ENCODE data around the gene SSPN. TPM values are rescaled to one million over a fixed set of nuclear protein-coding genes. Genes with fewer than 3 reads are reported as not detected.

SSPN gene
- total RNA-seq, 1 experiment from 2014 or later, result 3.1 TPM

DNA sequence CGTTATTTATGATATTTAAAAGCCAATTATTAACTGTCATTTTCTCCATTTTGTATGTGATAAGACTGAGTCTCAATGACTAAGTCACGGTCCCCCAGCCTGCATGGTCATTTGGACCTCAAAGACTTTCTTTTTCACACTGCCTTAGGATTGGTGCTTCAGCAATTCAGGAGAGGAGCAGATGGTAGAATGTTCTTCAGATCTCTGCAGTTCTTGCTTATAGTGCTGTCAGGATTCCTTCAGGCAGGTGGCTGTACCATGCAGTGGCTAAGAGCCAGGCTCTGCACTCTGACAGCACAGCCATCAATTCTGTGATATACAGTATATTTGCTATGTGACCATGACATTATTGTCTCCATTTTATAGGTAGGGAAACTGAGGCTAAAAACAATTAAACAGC, 18.7 kb downstream of the SSPN start:
- no TSS peak for BruUV-seq (replicated peaks)
- intact Hi-C loops (cut with micrococcal nuclease; ENCODE audit: unreplicated experiment), result no loop called here
- no peaks in the 10 kb centered on the region for H3K4me1 Mint-ChIP-seq (ENCODE audit: low read depth, unreplicated experiment)
- ChIA-PET POLR2A (no interaction called here), CTCF (no interaction called here)
- TF ChIP-seq CTCF (IDR thresholded peaks at IDR 0.05; ENCODE audit: insufficient read depth in 1 of 2, low read depth in 1 of 2, low read length in 1 of 2, severe bottlenecking in 1 of 2, unreplicated experiment in 1 of 2), result no peak
- H3K27me3 ChIP-seq (replicated peaks; ENCODE audit: control insufficient read depth, insufficient read depth, low read length), result no peaks in the 10 kb centered on the region
- H3K27me3 Mint-ChIP-seq (ENCODE audit: insufficient read depth, unreplicated experiment), result peaks cover 17% of the 10 kb centered on the region
- H3K27ac Mint-ChIP-seq (ENCODE audit: unreplicated experiment), result no peak overlapping the region
- no peaks in the 10 kb centered on the region for H3K36me3 ChIP-seq (ENCODE audit: control insufficient read depth, insufficient read depth, low read length)
- no peaks in the 10 kb centered on the region for H3K9me3 Mint-ChIP-seq (ENCODE audit: unreplicated experiment)
- DNase-seq, result no peak
- H3K4me3 Mint-ChIP-seq (ENCODE audit: unreplicated experiment), result no peak overlapping the region
- no peak overlapping the region for H3K4me3 ChIP-seq (ENCODE audit: low read depth, low read length)
- no peaks in the 10 kb centered on the region for H3K36me3 Mint-ChIP-seq (ENCODE audit: insufficient read depth, unreplicated experiment)
- H3K9me3 ChIP-seq, result no peaks in the 10 kb centered on the region
- no peaks in the 10 kb centered on the region for H3K4me1 ChIP-seq

DNA sequence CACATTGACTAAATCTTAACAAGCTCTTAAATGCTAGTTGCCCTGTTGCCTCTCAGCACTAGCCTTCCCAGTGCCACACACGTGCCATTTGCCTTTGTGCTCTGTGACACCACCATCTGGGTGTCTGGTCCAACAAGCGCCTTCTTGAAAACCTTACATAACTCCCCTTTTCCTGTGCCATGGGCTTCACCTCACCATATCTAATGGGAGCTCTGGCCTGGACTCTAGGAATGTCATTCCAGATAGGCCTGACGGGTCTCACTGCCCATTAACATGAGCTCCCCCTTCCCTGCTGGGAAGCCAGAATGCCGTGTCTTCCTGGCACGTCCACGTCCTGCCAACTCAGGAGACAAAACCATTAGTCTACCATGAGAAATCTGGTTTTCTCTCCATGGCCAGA, 24.4 kb downstream of the SSPN start:
- intact Hi-C loops (cut with micrococcal nuclease; ENCODE audit: unreplicated experiment), result no loop called here
- ChIA-PET CTCF (interaction anchor here (0.7 kb wide), 1 partner anchor 665 kb away, joined by 4 read pairs; no protein-coding TSS in a partner anchor), POLR2A (no interaction called here)
- peaks cover 2% of the 10 kb centered on the region for H3K27me3 Mint-ChIP-seq (ENCODE audit: insufficient read depth, unreplicated experiment)
- Histone ChIP-seq H3K9me3 (no peaks in the 10 kb centered on the region), H3K4me1 (no peaks in the 10 kb centered on the region), H3K27me3 (replicated peaks; ENCODE audit: control insufficient read depth, insufficient read depth, low read length) (no peaks in the 10 kb centered on the region), H3K4me3 (ENCODE audit: low read depth, low read length) (no peak overlapping the region), H3K36me3 (ENCODE audit: control insufficient read depth, insufficient read depth, low read length) (no peaks in the 10 kb centered on the region)
- no peaks in the 10 kb centered on the region for H3K36me3 Mint-ChIP-seq (ENCODE audit: insufficient read depth, unreplicated experiment)
- TF ChIP-seq CTCF (IDR thresholded peaks at IDR 0.05; ENCODE audit: insufficient read depth in 1 of 2, low read depth in 1 of 2, low read length in 1 of 2, severe bottlenecking in 1 of 2, unreplicated experiment in 1 of 2), result no peak
- no peaks in the 10 kb centered on the region for H3K4me1 Mint-ChIP-seq (ENCODE audit: low read depth, unreplicated experiment)
- no TSS peak for BruUV-seq (replicated peaks)
- H3K27ac Mint-ChIP-seq (ENCODE audit: unreplicated experiment), result no peak overlapping the region
- H3K9me3 Mint-ChIP-seq (ENCODE audit: unreplicated experiment), result no peaks in the 10 kb centered on the region
- no peak for DNase-seq
- H3K4me3 Mint-ChIP-seq (ENCODE audit: unreplicated experiment), result no peak overlapping the region

DNA sequence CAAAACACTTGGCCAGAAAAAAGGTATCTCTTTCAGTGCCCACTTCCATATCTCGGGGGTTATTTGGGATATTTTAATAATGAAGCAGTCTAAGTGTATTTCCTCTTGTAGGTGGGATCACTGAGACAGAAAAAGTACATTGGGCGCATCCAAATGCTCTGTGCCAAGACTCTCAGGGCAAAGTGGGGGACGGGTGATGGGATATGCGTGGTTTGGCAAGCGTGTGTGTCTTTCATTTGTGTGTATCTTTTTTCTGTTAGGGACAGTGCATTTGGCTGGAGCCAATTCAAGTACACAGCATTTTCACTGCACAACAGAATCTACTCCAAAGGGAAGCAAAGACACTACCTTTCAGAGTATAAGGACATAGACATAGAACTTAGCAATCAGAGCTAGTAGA, 29.3 kb downstream of the SSPN start:
- no peaks in the 10 kb centered on the region for H3K36me3 ChIP-seq (ENCODE audit: control insufficient read depth, insufficient read depth, low read length)
- Mint-ChIP-seq H3K4me1 (ENCODE audit: low read depth, unreplicated experiment) (no peaks in the 10 kb centered on the region), H3K27ac (ENCODE audit: unreplicated experiment) (no peak overlapping the region), H3K4me3 (ENCODE audit: unreplicated experiment) (no peak overlapping the region), H3K27me3 (ENCODE audit: insufficient read depth, unreplicated experiment) (peaks cover 12% of the 10 kb centered on the region), H3K9me3 (ENCODE audit: unreplicated experiment) (no peaks in the 10 kb centered on the region), H3K36me3 (ENCODE audit: insufficient read depth, unreplicated experiment) (no peaks in the 10 kb centered on the region)
- ChIA-PET CTCF (no interaction called here), POLR2A (no interaction called here)
- H3K4me1 ChIP-seq, result no peaks in the 10 kb centered on the region
- TF ChIP-seq CTCF (IDR thresholded peaks at IDR 0.05; ENCODE audit: insufficient read depth in 1 of 2, low read depth in 1 of 2, low read length in 1 of 2, severe bottlenecking in 1 of 2, unreplicated experiment in 1 of 2), result no peak
- no TSS peak for BruUV-seq (replicated peaks)
- no peaks in the 10 kb centered on the region for H3K9me3 ChIP-seq
- no peaks in the 10 kb centered on the region for H3K27me3 ChIP-seq (replicated peaks; ENCODE audit: control insufficient read depth, insufficient read depth, low read length)
- intact Hi-C loops (cut with micrococcal nuclease; ENCODE audit: unreplicated experiment), result no loop called here
- no peak for DNase-seq
- H3K4me3 ChIP-seq (ENCODE audit: low read depth, low read length), result no peak overlapping the region

Data from Caco-2 (cell line).